Activated gamma-delta T cell (primary cell): ENCODE measurements around the gene ZNF263.

Source experiments
- DNase-seq: peaks from one replicate; lab custom pipeline; 2025; lab: John Stamatoyannopoulos, UW
- total RNA-seq, 2 donors: gene quantifications; one replicate each; lab custom pipeline; 2026; lab: John Stamatoyannopoulos, UW

The ZNF263 gene
- 41.0 to 58.5 reads per million in 2 donors for total RNA-seq

GRCh38 chr16:3282730-3283542 lies at the start of gene ZNF263:
TSS of gene ZNF263 (plus strand) at chr16:3283491. CDS start at chr16:3283819, 328 bp downstream.
- peak; percentile 87 for DNase-seq

DNA sequence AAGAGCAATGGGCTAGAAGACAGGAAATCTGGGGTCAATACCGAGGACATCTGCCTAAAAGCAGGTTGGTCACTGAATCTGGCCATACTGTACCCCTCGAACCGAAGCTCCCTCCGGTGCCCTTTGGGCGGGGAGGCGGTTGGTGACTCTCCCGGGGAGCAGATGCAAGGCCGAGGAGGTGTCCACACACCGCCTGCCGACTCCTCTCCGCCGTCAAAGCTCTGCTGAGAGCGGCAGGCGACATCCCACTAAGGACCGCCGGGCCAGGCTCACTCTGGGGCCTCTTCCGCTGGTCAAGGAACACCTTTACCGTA lies 48.8 kb upstream of the ZNF263 start:
- no peak for DNase-seq

GRCh38 chr16:3234857-3235561 lies 48.3 kb upstream of the ZNF263 start, which contains the start of gene ZNF200:
TSS of gene ZNF200 (minus strand) at chr16:3235158. CDS start at chr16:3233755, 1,403 bp downstream.
- DNase-seq: peak; percentile 85

DNA sequence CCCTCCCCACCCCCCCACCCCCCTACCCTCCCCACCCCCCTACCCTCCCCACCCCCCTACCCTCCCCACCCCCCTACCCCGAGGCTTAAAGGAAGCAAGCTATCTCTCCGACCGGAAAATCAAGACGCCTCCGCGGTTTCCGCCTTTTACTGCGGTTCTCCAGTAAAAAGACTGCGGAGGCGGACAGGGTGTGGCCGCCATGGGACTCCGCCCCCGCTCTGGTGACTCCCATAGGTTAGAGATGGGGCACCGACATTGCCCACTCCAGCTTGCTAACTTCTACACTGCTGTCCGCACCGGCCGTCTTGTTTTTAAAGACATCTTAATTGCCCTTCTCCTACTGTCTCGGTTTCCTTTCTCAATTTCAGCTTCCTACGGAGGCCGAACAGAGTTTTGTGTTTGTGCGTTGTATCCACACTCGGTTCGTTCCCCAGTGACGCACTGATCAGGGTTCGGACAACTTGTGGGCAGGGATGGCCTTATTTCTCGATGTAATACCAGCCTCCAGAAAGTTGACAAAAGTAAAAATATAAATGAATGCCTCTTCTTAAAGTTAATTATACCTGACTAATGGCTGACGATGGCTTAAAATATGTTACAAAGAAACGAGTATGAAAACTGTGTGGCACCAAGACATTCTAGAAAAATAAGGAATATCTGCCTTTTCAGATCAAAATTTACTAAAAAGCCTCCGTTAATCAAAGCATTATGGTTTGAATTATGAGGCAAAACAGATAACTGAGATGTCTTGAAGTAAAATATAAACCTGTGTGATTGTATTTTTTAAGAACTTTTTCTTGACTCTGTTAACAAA lies 47.2 kb upstream of the ZNF263 start:
- DNase-seq: no peak

DNA sequence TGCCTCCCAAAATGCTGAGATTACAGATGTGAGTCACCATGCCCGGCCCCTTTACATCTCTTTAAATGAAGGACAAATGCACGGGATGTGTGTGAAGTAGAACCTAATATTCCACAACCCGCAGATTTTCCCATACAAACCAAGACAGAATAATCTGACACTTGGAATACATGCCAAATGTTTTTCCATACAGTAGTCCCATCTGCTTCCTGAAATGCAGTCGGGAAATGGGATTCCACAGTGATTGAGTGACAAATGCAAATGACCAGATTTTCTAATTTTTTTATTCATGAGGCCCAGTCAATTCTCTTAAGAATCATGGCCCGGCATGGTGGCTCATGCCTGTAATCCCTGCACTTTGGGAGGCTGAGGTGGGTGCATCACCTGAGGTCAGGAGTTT lies 41.5 kb upstream of the ZNF263 start:
- no peak for DNase-seq

- DNase-seq: no peak
Observed at GRCh38 chr16:3242709-3243108, 40.6 kb upstream of the ZNF263 start.

- DNase-seq: no peak
Observed at GRCh38 chr16:3243882-3244281, 39.4 kb upstream of the ZNF263 start.

- DNase-seq: no peak
Observed at GRCh38 chr16:3246002-3246401, 37.3 kb upstream of the ZNF263 start.

GRCh38 chr16:3246876-3247275 lies 36.4 kb upstream of the ZNF263 start:
- DNase-seq: no peak

GRCh38 chr16:3248596-3248995 lies 34.7 kb upstream of the ZNF263 start:
- DNase-seq: no peak

DNA sequence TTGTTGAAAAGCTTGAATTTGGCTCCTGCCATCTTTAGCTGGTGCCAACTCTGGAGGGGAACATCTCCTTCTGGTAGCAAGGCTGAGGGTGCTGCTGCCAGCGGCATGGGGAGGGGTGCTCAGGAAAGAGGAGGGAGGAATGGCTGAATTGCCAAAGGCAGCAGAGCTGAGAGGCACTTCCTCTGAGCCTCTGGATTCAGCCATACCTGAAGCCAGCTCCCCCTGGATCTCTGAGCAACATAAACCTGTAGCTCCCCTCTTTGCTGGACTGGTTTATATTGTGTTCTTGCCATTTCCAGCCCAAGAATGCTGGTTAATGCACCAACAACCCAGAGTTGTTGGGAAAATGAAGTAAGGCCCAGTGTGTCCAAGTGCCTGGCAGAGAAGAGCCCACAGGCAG lies 34.3 kb upstream of the ZNF263 start:
- no peak for DNase-seq

- DNase-seq: no peak
Observed at GRCh38 chr16:3249451-3249850, 33.8 kb upstream of the ZNF263 start.

- DNase-seq: no peak
Observed at GRCh38 chr16:3252967-3253366, 30.3 kb upstream of the ZNF263 start.

- DNase-seq: no peak
Observed at GRCh38 chr16:3254309-3254708, 29.0 kb upstream of the ZNF263 start.

- no peak for DNase-seq
Observed at GRCh38 chr16:3256146-3256865, 27.0 kb upstream of the ZNF263 start, which contains the start of gene MEFV. TSS of gene MEFV (minus strand) at chr16:3256633. CDS start at chr16:3256587, 46 bp downstream.

- no peak for DNase-seq
Observed at GRCh38 chr16:3256866-3257465, 26.3 kb upstream of the ZNF263 start.

DNA sequence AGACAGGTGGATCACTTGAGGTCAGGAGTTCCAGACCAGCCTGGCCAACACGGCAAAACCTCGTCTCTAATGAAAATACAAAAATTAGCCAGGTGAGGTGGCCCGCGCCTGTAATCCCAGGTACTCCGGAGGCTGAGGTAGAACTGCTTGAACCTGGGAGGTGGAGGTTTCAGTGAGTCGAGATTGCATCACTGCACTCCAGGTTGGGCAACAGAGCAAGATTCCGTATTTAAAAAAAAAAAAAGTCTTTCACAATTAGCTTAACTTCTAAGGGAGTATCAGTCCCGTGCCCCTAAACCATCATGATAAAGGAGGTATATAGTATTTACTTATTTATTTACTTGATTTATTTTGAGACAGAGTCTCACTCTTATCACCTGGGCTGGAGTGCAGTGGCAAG lies 23.5 kb upstream of the ZNF263 start:
- no peak for DNase-seq

GRCh38 chr16:3262517-3262916 lies 20.8 kb upstream of the ZNF263 start:
- no peak for DNase-seq

DNA sequence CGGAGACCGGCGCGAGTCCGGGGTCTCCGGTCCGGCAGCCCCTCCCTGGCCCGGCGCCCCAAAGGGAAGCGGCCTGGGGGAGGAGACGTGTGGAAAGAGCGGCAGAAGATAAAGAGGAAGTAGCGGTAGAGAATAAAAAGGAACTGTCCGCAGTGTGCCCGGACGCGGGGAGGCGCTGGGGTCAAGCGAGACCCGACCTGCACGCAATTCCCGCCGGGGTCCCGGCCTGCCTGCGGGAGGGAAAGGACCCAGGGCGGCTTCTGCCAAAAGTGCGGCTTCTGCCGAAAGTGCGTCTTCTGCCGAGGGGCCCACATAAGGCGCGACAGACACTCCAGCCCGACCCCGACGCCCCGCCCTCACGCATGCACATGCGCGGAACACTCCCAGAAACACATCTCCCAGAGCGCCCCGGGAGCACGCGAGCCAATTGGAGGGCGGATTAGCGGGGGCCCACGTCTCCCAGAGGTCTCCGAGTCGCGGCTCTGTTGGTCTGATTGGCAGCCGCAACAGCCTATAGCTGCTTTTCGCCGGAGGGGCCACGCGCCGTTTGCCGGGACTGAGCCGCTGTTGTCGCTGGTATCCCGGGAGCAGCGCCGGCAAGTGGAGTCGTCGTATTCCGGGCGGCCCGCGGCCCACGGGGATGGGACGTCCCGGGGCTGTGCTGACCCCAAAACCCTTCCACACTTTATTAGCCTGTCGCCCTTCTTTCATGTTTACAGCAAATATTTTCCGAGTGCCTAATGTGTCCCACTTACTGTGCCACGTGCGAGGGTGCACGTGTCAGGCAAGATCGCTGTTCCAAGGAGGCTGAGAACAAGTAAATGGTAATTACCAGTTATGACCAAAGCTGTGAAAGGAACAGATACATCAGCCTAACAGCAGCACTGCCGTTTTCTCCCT lies 18.9 kb upstream of the ZNF263 start:
- peak; percentile 95 for DNase-seq

DNA sequence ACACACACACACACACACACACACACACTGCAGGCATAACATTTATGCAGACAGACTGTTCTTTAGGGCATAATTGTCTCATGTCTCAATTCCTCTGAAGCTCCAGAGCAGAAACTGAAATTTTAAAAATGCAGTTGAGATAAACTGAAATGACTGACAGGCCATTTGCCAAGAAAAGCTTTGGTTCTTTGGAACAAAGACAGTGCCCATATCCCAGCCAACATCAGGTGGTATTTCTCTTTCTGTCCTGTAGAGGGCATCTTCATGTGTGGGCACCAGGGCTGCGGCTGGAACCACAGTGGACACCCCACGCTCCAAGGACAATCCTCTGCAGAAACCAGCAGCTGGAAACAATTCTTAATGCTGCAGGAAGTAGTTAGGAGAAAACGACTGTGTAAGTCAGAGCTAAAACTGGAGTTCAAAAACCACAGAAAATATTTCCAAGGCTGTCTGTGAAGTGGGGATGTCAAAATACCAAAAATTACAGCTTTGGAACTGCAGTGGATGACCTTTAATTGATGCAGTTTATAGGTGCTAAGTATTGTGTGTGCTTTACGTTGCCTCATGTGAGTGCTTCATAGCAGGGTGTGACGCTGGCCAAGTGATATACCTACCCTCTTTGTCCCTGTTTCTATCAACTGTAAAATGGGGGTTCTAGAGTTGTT lies 16.3 kb upstream of the ZNF263 start:
- no peak for DNase-seq
